ENCODE data around the gene MRPL21. TPM values are rescaled to one million over a fixed set of nuclear protein-coding genes. Genes with fewer than 3 reads are reported as not detected.

MRPL21 gene
- total RNA-seq, 1 experiment from 2014 or later: 179 TPM

DNA sequence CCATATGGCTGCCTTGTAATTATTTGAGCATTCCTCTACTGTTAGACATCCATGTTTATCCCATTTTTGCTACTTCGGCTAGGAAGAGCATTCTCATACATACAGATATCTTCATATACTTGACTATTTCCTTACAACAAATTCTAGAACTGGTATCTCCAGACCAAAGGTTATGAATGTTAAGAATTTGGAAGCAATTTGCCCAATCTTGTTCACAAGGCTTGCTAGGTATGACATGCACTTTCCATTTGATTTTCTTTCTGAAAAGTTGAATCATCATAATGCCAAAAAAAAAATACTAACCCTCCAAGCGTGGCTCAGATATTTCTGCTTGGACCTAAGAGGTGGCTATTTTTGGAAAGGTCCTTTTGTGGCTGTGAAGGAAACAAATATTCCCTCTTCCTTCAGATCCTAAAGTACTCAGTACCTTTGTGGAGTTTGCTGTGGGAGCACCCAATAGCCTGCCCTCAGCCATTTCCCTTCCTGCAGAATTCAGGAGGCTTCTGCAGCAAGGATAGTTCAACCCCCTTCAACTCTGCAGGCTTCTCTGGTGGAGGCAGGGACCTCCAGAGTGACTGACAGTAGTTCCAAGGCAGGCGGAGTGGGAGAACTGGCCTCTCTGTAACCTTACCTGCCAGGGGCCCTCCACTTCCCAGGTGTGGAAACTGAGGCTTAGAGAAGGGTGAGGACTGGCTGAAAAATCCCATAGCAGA is 39.9 kb downstream of the MRPL21 start:
- no peak overlapping the region for H3K4me3 ChIP-seq (ENCODE audit: low read depth, low read length)
- DNase-seq: no peak
- intact Hi-C loops (cut with micrococcal nuclease; ENCODE audit: unreplicated experiment): no loop called here
- H3K27me3 ChIP-seq (replicated peaks; ENCODE audit: control insufficient read depth, insufficient read depth, low read length): no peaks in the 10 kb centered on the region
- no TSS peak for BruUV-seq (replicated peaks)
- peaks cover 21% of the 10 kb centered on the region for H3K9me3 ChIP-seq
- TF ChIP-seq, protein P1, sequence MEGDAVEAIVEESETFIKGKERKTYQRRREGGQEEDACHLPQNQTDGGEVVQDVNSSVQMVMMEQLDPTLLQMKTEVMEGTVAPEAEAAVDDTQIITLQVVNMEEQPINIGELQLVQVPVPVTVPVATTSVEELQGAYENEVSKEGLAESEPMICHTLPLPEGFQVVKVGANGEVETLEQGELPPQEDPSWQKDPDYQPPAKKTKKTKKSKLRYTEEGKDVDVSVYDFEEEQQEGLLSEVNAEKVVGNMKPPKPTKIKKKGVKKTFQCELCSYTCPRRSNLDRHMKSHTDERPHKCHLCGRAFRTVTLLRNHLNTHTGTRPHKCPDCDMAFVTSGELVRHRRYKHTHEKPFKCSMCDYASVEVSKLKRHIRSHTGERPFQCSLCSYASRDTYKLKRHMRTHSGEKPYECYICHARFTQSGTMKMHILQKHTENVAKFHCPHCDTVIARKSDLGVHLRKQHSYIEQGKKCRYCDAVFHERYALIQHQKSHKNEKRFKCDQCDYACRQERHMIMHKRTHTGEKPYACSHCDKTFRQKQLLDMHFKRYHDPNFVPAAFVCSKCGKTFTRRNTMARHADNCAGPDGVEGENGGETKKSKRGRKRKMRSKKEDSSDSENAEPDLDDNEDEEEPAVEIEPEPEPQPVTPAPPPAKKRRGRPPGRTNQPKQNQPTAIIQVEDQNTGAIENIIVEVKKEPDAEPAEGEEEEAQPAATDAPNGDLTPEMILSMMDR (IDR thresholded peaks at IDR 0.05; ENCODE audit: insufficient read depth in 1 of 2, low read depth in 1 of 2, low read length in 1 of 2, severe bottlenecking in 1 of 2, unreplicated experiment in 1 of 2): no peak
- ChIA-PET CTCF (no interaction called here), POLR2A (no interaction called here)
- Mint-ChIP-seq H3K27ac (ENCODE audit: unreplicated experiment) (no peak overlapping the region), H3K4me1 (ENCODE audit: low read depth, unreplicated experiment) (no peaks in the 10 kb centered on the region), H3K27me3 (ENCODE audit: insufficient read depth, unreplicated experiment) (no peaks in the 10 kb centered on the region), H3K9me3 (ENCODE audit: unreplicated experiment) (no peaks in the 10 kb centered on the region), H3K36me3 (ENCODE audit: insufficient read depth, unreplicated experiment) (peaks cover 6% of the 10 kb centered on the region), H3K4me3 (ENCODE audit: unreplicated experiment) (no peak overlapping the region)
- peaks cover 10% of the 10 kb centered on the region; the same call in 1 of the 2 replicates for H3K4me1 ChIP-seq
- H3K36me3 ChIP-seq (ENCODE audit: control insufficient read depth, insufficient read depth, low read length): no peaks in the 10 kb centered on the region

DNA sequence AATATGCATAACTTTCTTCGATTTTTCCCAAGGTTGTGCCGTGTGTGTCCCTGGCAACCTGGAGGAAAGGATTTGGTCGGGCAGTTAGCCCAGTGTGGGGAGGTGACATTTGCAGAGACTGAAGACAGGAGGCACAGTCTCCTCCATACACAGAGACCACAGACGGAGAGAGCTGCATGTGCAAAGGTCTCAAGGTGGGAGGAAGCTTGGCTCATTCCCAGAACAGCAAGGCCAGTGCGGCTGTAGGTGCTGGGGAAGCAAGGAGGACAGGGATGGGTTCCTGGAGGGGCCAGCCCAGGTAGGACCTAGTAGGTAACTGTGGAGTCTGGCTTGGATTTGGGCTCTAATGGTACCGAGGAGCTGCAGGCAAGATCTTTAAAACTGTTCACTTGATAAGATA is 41.2 kb downstream of the MRPL21 start:
- peaks cover 19% of the 10 kb centered on the region for H3K4me1 ChIP-seq
- intact Hi-C loops (cut with micrococcal nuclease; ENCODE audit: unreplicated experiment): no loop called here
- CTCF ChIA-PET: no interaction called here
- H3K36me3 Mint-ChIP-seq (ENCODE audit: insufficient read depth, unreplicated experiment): peaks cover 11% of the 10 kb centered on the region
- H3K27ac Mint-ChIP-seq (ENCODE audit: unreplicated experiment): no peak overlapping the region
- POLR2A ChIA-PET: no interaction called here
- DNase-seq: no peak
- H3K27me3 Mint-ChIP-seq (ENCODE audit: insufficient read depth, unreplicated experiment): no peaks in the 10 kb centered on the region
- TF ChIP-seq, protein P1 (IDR thresholded peaks at IDR 0.05; ENCODE audit: insufficient read depth in 1 of 2, low read depth in 1 of 2, low read length in 1 of 2, severe bottlenecking in 1 of 2, unreplicated experiment in 1 of 2): no peak
- H3K27me3 ChIP-seq (replicated peaks; ENCODE audit: control insufficient read depth, insufficient read depth, low read length): no peaks in the 10 kb centered on the region
- H3K4me3 Mint-ChIP-seq (ENCODE audit: unreplicated experiment): no peak overlapping the region
- peaks cover 21% of the 10 kb centered on the region for H3K9me3 ChIP-seq
- no TSS peak for BruUV-seq (replicated peaks)
- H3K4me3 ChIP-seq (ENCODE audit: low read depth, low read length): no peak overlapping the region
- no peaks in the 10 kb centered on the region for H3K36me3 ChIP-seq (ENCODE audit: control insufficient read depth, insufficient read depth, low read length)
- H3K9me3 Mint-ChIP-seq (ENCODE audit: unreplicated experiment): no peaks in the 10 kb centered on the region
- H3K4me1 Mint-ChIP-seq (ENCODE audit: low read depth, unreplicated experiment): peaks cover 8% of the 10 kb centered on the region

DNA sequence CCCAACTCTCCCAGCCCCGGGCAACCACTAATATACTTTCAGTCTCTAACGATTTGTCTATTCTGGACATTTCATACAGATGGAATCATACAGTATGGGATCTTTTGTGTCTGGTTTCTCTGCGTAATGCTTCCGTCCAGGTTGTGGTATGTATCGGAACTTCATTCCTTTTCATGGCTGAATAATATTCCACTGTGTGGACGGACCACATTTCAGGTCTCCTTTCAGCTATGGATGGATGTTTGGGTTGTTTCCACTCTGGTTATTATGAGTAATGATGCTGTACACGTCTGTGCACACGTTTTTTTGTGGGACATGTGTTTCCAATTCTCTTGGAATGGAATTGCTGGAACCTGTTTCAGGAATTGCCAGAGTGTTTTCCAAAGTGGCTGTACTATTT is 44.5 kb downstream of the MRPL21 start:
- H3K4me3 ChIP-seq (ENCODE audit: low read depth, low read length): no peak overlapping the region
- peaks cover 15% of the 10 kb centered on the region for H3K9me3 ChIP-seq
- Mint-ChIP-seq H3K36me3 (ENCODE audit: insufficient read depth, unreplicated experiment) (peaks cover 12% of the 10 kb centered on the region), H3K27ac (ENCODE audit: unreplicated experiment) (no peak overlapping the region), H3K4me3 (ENCODE audit: unreplicated experiment) (no peak overlapping the region), H3K9me3 (ENCODE audit: unreplicated experiment) (no peaks in the 10 kb centered on the region), H3K27me3 (ENCODE audit: insufficient read depth, unreplicated experiment) (no peaks in the 10 kb centered on the region), H3K4me1 (ENCODE audit: low read depth, unreplicated experiment) (peaks cover 13% of the 10 kb centered on the region)
- no peaks in the 10 kb centered on the region for H3K27me3 ChIP-seq (replicated peaks; ENCODE audit: control insufficient read depth, insufficient read depth, low read length)
- no peaks in the 10 kb centered on the region for H3K36me3 ChIP-seq (ENCODE audit: control insufficient read depth, insufficient read depth, low read length)
- TF ChIP-seq, protein P1 (IDR thresholded peaks at IDR 0.05; ENCODE audit: insufficient read depth in 1 of 2, low read depth in 1 of 2, low read length in 1 of 2, severe bottlenecking in 1 of 2, unreplicated experiment in 1 of 2): no peak
- BruUV-seq (replicated peaks): no TSS peak
- POLR2A ChIA-PET: no interaction called here
- H3K4me1 ChIP-seq: peaks cover 30% of the 10 kb centered on the region
- CTCF ChIA-PET: no interaction called here
- no peak for DNase-seq
- intact Hi-C loops (cut with micrococcal nuclease; ENCODE audit: unreplicated experiment): loop anchor here (5.0 kb wide), 1 partner anchor 227 kb away; no protein-coding TSS in a partner anchor
